ENCODE results near the gene SPACDR.
"Not testable (repeated sequence)": the region's sequence is repeated elsewhere in the genome, so short reads cannot be mapped to it uniquely, and the experiment has no call there.

- not testable (repeated sequence) for TF ChIP-seq CTCF, POLR2A (IDR thresholded peaks at IDR 0.05)
Measured at GRCh38 chr7:100447363-100447762, 16.7 kb downstream of the SPACDR start.

Measured in tibial nerve (tissue), 3 donors.